Cardiac muscle cell (in vitro differentiated cells and primary cell): ENCODE data around the gene IER5. TPM values are rescaled to one million over a fixed set of nuclear protein-coding genes. Genes with fewer than 3 reads are reported as not detected.

Experiments used
- DNase-seq, 2 donors: peaks; one replicate each; pipeline versions ENCODE4 v3.0.0 to v3.0.0-alpha.2; 2010 to 2017; ENCODE audit warnings: low read depth in 1 of 2, low spot score in 1 of 2
- H3K27ac ChIP-seq: fragments of 200-600 bp; sonication (generic); 2 replicates; pipeline ENCODE4 v1.5.1; 2016
- H3K27me3 ChIP-seq: fragments of 200-600 bp; sonication (generic); 2 replicates; pipeline ENCODE4 v1.6.0; 2016; ENCODE audit warnings: control low read depth
- H3K36me3 ChIP-seq: fragments of 200-600 bp; sonication (generic); 2 replicates; pipeline ENCODE4 v1.5.1; 2016; ENCODE audit warnings: control low read depth
- H3K4me1 ChIP-seq: fragments of 200-600 bp; sonication (generic); 2 replicates; pipeline ENCODE4 v1.8.1; 2017; ENCODE audit warnings: low read depth, mild to moderate bottlenecking, mixed run types
- H3K4me3 ChIP-seq: fragments of 200-600 bp; sonication (generic); 2 replicates; pipeline ENCODE4 v1.5.1; 2016; ENCODE audit warnings: mild to moderate bottlenecking
- H3K9me3 ChIP-seq: fragments of 200-600 bp; sonication (generic); 2 replicates; pipeline ENCODE4 v1.5.1; 2017; ENCODE audit warnings: low read depth, mild to moderate bottlenecking, control low read depth
- CTCF ChIP-seq: IDR thresholded peaks from 2 replicates; pipeline ENCODE4 v1.5.1; 2012; ENCODE audit warnings: low read depth, mild to moderate bottlenecking, low read length
- polyA plus RNA-seq: library from polyadenylated mRNA; unstranded; fragments of >200 nt; fragmentation: Nextera tagmentation; extraction: Ambion mirVana; gene quantifications from 2 replicates; pipeline ENCODE4 v1.2.1, GENCODE V29; 2016
- total RNA-seq: library from RNA; depleted of rRNA; stranded (reverse); fragments of >200 nt; gene quantifications from 2 replicates; pipeline ENCODE4 v1.2.3, GENCODE V29; 2016

The IER5 gene
- total and polyA plus RNA-seq, 2 experiments from 2014 or later = 7.8 to 15.2 TPM

DNA sequence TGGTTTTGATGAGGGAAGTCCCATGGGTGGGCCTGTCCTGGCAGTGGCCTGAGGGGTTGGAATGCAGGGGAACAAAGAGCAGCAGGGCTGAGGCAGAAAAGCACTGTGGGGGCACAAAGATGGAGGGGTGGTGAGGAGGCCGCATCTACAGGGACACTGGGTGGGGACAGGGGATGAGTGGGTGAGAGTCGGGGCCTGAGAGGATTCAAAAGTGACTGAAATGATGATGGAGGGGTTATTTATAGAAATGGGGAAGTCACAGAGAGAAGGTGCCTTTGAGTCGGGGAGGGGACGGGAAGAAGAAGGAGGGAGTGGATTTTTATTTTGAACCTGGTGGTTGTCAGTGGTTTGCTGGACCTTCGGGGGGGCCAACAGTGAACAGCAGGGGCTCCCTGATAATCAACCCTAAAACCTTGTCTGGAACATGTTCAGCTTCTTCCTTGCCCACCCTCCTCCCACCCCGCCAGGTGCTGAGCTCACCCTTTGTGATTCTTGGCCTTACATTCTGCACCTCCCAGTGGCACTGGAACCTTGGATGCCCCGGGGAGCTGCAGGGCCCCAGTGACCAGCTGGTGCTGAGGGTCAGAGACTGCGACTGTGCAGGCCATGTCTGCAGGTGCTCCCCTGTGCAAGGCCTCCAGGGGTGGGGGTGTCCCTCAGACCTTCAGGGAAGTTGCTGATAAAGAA, 42.9 kb downstream of the IER5 start:
- no peaks in the 10 kb centered on the region for H3K9me3 ChIP-seq
- no peak for DNase-seq
- no peak overlapping the region for H3K4me3 ChIP-seq
- peaks cover 22% of the 10 kb centered on the region for H3K4me1 ChIP-seq
- no peak overlapping the region for H3K27ac ChIP-seq
- no peaks in the 10 kb centered on the region for H3K27me3 ChIP-seq
- H3K36me3 ChIP-seq = no peaks in the 10 kb centered on the region
- no peak for TF ChIP-seq CTCF

DNA sequence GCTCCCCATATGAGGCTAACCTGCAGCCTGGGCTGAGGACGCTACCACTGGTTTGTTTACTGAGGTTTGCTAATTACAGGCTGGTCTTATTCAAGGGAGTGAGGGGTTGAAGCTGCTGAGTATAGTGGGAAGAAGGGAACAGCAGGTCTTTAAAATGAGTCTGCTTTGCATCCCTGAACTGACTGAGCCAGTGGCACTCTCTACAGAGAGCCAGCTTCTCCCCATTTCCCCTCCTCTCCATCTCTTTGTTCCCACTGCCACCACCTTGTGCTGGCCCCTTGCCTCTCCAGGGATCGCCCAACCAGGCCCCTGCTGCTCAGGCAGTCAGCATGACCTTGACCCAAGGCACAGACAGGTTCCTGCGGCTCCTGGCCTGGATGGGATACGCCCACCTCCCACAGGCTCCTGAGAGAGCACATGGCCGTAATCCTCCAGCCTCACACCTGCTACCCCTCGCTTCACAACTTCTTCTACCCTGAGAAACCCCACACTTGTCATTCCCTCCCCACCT, 45.0 kb downstream of the IER5 start:
- TF ChIP-seq CTCF = no peak
- H3K4me3 ChIP-seq = no peak overlapping the region
- no peaks in the 10 kb centered on the region for H3K36me3 ChIP-seq
- no peak for DNase-seq
- H3K27me3 ChIP-seq = peaks cover 2% of the 10 kb centered on the region
- H3K9me3 ChIP-seq = no peaks in the 10 kb centered on the region
- no peak overlapping the region for H3K27ac ChIP-seq
- peaks cover 22% of the 10 kb centered on the region for H3K4me1 ChIP-seq

DNA sequence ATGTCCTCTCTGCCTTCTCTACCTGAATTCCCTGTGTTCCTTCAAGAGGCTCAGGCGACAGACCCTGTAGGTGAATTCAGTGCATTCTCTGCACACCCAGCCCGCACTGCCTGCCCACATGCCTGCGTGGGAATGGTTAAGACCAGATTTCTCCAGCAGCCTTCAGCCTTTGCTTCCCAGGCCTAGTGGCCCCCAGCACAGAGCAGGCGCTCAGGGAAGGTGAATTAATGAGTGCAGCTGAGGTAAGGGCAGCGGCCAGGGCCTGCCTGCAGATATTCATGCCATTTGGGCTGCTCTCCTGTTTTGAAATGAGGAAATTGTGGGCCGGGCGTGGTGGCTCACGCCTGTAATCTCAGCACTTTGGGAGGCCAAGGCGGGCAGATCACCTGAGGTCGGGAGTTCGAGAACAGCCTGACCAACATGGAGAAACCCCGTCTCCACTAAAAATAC, 45.5 kb downstream of the IER5 start:
- Histone ChIP-seq H3K9me3 (no peaks in the 10 kb centered on the region), H3K27me3 (peaks cover 7% of the 10 kb centered on the region), H3K27ac (no peak overlapping the region), H3K4me3 (no peak overlapping the region), H3K36me3 (no peaks in the 10 kb centered on the region), H3K4me1 (peaks cover 17% of the 10 kb centered on the region)
- DNase-seq = no peak
- TF ChIP-seq CTCF = no peak

- peaks cover 15% of the 10 kb centered on the region for H3K27me3 ChIP-seq
- TF ChIP-seq CTCF = no peak
- H3K9me3 ChIP-seq = no peaks in the 10 kb centered on the region
- no peaks in the 10 kb centered on the region for H3K36me3 ChIP-seq
- peak in 1 of 2 donors; percentile 50 for DNase-seq
- peaks cover 11% of the 10 kb centered on the region for H3K4me1 ChIP-seq
- H3K4me3 ChIP-seq = no peak overlapping the region
- no peak overlapping the region for H3K27ac ChIP-seq
Observed at GRCh38 chr1:181134543-181135436, 46.3 kb downstream of the IER5 start.

- Histone ChIP-seq H3K36me3 (no peaks in the 10 kb centered on the region), H3K4me1 (peaks cover 11% of the 10 kb centered on the region), H3K9me3 (no peaks in the 10 kb centered on the region), H3K4me3 (no peak overlapping the region), H3K27ac (no peak overlapping the region), H3K27me3 (peaks cover 21% of the 10 kb centered on the region)
- peak in 1 of 2 donors; percentile 26 for DNase-seq
- TF ChIP-seq CTCF = peak; percentile 20
Observed at GRCh38 chr1:181135437-181135731, 46.9 kb downstream of the IER5 start.
